HG03520 (cell line): ENCODE measurements around the gene MTF1.
A peak's percentile ranks its signal among the peaks of the same experiment; 100 is the strongest.

Source experiments
- ATAC-seq: cut with Tn5 transposase; IDR thresholded peaks from one replicate; pipeline ENCODE4 v1.9.1; 2021; ENCODE audit warnings: mild to moderate bottlenecking, moderate library complexity; ENCODE audit not compliant: unreplicated experiment

MTF1 gene

GRCh38 chr1:37868466-37868865 lies 9.1 kb upstream of the MTF1 start:
- no peak for ATAC-seq

- ATAC-seq, result no peak
Observed at GRCh38 chr1:37867784-37868183, 8.4 kb upstream of the MTF1 start.

- ATAC-seq, result no peak
Observed at GRCh38 chr1:37866491-37866890, 7.1 kb upstream of the MTF1 start.

GRCh38 chr1:37865348-37866120 lies 6.1 kb upstream of the MTF1 start:
- no peak for ATAC-seq

- no peak for ATAC-seq
Observed at GRCh38 chr1:37862330-37862729, 2.9 kb upstream of the MTF1 start.

- ATAC-seq, result no peak
Observed at GRCh38 chr1:37861151-37861550, 1.8 kb upstream of the MTF1 start.

- ATAC-seq, result no peak
Observed at GRCh38 chr1:37860346-37860666, 914 bp upstream of the MTF1 start.

- ATAC-seq, result peak; percentile 18
Observed at GRCh38 chr1:37858931-37859506, 373 bp downstream of the MTF1 start.

DNA sequence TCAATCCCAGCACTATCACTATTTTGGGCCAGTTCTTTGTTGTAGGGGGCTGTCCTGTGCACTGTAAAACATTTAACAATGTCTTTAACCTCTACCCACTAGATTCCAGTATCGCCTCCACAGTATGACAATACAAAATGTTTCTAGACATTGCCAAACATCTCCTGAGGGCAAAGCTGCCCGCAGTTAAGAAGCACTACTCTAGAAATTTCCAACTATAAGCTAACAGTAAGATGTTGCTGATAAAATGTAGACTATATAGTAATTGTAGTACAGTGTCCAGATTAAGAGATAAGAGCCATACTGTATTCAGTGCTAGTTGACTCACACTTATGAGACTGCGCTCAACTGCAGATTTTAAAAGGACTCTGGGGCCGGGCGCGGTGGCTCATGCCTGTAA lies 5.0 kb downstream of the MTF1 start:
- ATAC-seq, result no peak

GRCh38 chr1:37853157-37853556 lies 6.2 kb downstream of the MTF1 start:
- ATAC-seq, result no peak

DNA sequence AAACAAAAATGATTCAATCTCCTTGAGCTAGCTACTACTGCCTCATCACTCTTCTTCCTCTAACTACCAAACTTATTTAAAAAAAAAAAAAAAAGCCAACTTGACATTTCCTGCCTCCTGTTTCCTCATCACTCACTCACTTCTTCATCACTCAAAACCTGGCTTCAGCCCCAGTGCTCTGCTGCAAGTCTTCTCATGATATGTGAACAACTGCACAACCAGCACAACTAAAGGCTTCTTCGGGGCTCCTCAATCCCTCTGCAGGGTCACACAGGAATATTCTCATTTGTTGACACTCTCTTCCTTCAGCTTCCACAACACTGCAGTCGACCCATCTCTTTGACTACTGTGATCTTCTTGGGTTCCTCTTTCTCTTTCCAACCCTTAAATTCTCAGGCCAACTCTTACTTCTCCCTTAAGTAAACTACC lies 7.6 kb downstream of the MTF1 start:
- no peak for ATAC-seq

DNA sequence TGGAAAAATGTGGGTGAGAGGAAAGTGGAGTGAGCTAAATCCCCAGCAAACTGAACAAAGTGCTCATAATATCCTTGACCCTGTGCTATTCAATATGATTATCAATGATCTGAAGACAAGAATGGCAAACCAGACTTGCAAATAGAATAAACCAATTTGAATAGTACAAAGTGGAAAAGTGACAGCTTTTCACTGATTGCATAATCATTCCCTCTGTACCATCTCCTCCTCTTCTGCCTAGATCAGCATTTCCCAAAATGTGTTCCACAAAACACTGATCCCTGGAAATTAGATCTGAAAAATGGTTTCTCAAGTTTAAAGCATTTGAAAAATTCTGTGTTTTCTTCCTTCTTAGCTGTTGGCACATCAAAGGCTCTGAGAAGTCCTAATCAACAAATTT lies 8.1 kb downstream of the MTF1 start:
- no peak for ATAC-seq

DNA sequence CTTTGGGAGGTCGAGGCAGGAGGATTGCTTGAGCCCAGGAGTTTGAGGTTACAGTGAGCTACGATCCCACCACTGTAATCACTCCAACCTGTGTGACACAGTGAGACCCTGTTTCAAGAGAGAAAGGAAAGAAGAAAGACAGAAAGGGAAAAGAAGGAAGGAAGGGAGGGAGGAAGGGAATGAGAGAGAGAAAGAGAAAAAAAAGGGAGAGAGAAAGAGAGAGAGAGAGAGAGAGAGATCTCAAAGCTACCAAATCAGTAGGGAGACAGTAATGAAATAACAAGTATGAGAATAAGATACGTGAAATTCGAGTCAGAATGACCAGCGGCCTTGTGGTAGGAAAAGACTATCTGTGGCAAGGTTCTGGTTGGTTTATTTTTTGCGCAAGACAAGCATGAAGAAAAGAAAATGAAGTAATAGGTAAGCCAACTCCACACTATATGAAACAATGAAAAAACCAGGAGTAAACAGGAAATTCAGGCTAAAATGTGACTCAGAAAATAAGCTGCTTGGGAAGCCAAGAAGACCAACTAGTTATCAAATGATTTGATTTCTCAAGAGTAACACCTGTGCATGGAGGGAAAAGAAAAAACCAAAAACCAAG lies 8.9 kb downstream of the MTF1 start:
- ATAC-seq, result no peak

DNA sequence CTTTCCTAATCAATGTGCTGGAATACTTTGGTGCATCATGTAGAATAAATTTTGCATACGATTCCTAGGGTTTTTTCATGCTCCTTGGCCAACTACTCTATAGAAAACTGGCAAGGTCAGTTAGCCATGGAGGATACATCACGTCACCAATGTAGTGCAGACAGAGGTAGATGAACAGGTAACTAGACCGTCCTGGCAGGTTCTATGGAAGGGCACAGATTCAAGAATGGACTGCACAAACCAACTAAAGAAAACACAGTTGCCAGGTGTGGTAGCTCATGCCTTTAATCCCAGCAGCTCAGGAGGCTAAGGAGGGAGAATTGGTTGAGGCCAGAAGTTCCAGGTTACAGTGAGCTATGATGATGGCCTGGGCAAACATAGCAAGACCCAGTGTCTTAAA lies 9.9 kb downstream of the MTF1 start:
- no peak for ATAC-seq

- no peak for ATAC-seq
Observed at GRCh38 chr1:37846647-37847339, 12.6 kb downstream of the MTF1 start.

DNA sequence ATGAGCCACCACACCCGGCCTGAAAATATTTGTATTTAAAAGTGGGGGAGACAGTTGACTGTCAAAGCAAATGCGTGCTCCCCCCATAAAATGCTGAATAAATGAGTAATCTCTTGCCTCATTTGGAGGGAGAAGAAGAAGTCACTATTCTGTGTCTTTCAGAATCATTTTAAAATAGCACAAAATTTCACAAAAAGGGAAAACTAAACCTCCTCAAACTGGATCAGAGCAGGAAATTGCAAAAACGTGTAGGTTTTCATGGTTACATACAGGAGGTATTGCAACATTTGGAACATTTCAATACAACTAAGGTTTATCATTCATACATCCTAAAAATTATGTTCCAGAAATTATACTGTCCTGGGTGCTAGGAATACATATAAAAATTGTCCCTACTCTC lies 13.6 kb downstream of the MTF1 start:
- ATAC-seq, result no peak

DNA sequence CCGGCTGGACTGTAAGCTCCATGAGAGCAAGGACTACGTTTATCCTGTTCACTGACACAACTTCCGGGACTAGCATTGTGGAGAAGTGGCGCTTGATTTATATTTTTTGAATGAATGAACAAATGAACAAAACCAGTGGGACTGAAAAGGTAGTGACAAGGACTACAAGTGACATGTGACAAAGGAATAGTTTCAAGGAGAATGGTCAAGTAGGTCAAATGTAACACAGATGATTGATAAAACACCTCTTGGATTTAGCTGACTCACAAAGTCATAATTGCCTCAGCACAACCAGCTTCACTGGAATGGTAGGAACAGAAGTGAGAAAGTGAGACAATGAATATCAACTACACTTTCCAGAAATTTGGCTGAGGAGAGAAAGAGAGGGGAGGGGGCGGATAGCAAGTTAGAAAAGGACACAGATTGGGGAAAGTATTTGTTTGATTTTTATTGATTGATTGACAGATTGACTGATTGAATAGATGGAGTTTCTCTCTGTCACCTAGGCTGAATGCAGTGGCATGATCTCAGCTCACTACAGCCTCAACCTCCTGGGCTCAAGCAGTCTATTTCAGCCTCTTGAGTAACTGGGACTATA lies 14.2 kb downstream of the MTF1 start:
- ATAC-seq, result no peak

DNA sequence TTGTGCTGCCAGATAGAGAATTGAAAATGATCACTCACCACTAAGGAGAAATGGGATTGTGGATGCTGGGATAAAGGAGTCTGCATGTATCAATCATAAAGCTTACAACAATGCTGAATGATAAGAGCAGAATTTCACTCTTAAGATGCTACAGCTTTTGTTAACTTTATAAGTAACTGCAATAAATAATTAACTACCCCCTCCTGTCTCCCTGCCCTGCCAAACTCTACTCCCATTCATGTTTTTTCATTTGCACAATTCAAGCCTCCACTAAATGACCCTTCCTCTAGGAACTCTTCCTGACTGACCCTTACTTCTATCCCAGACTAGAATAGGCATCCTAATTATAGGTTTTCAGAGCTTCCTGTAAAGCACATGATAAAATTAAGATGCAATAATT lies 14.9 kb downstream of the MTF1 start:
- no peak for ATAC-seq

GRCh38 chr1:37841652-37842051 lies 17.7 kb downstream of the MTF1 start:
- no peak for ATAC-seq

GRCh38 chr1:37840711-37841110 lies 18.7 kb downstream of the MTF1 start:
- ATAC-seq, result no peak

GRCh38 chr1:37839676-37840075 lies 19.7 kb downstream of the MTF1 start:
- no peak for ATAC-seq

DNA sequence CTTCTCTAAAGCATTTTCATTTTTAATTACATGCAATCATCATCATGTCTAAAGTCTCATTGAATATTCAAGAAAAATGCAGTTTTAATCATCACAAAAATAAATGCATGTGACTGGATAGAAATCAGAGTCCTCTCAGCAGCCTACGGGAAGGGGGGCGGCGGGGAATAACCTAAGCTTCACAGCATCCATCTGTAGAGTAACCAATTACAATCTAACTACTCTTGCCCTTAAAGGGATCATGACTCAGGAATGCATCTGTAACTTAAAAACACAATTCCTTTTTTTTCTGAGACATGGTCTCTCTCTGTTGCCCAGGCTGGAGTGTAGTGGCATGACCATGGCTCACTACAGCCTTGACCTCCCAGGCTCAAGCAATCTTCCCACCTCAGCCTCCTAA lies 22.6 kb downstream of the MTF1 start:
- no peak for ATAC-seq
